GDM1 (cell line): Measurements from ENCODE around the gene NUDT13.

ENCODE experiments used
- DNase-seq: peaks from one replicate; lab custom pipeline; 2025; lab: John Stamatoyannopoulos, UW

Gene NUDT13

GRCh38 chr10:73110345-73110849, at the start of gene NUDT13:
NUDT13 (plus strand) TSS chr10:73110455; CDS start chr10:73114366, 3,911 bp downstream.
- DNase-seq = peak; percentile 79

GRCh38 chr10:73060738-73061635, 49.3 kb upstream of the NUDT13 start:
- DNase-seq = peak; percentile 21

- DNase-seq = no peak
Measured at GRCh38 chr10:73061743-73062142, 48.5 kb upstream of the NUDT13 start.

GRCh38 chr10:73065441-73065840, 44.8 kb upstream of the NUDT13 start:
- DNase-seq = no peak

GRCh38 chr10:73073627-73074026, 36.6 kb upstream of the NUDT13 start:
- DNase-seq = no peak

- DNase-seq = no peak
Measured at GRCh38 chr10:73075829-73076228, 34.4 kb upstream of the NUDT13 start.

- DNase-seq = no peak
Measured at GRCh38 chr10:73076360-73077183, 33.7 kb upstream of the NUDT13 start.

- DNase-seq = no peak
Measured at GRCh38 chr10:73079779-73080541, 30.3 kb upstream of the NUDT13 start.

- no peak for DNase-seq
Measured at GRCh38 chr10:73083221-73083620, 27.0 kb upstream of the NUDT13 start.

- no peak for DNase-seq
Measured at GRCh38 chr10:73084209-73084608, 26.0 kb upstream of the NUDT13 start.

GRCh38 chr10:73086816-73087215, 23.4 kb upstream of the NUDT13 start:
- DNase-seq = no peak

- DNase-seq = no peak
Measured at GRCh38 chr10:73088304-73088703, 22.0 kb upstream of the NUDT13 start.

- no peak for DNase-seq
Measured at GRCh38 chr10:73092830-73093229, 17.4 kb upstream of the NUDT13 start.

GRCh38 chr10:73093922-73094850, 16.1 kb upstream of the NUDT13 start:
- no peak for DNase-seq

- no peak for DNase-seq
Measured at GRCh38 chr10:73094986-73095480, 15.2 kb upstream of the NUDT13 start.

- no peak for DNase-seq
Measured at GRCh38 chr10:73095481-73096021, 14.7 kb upstream of the NUDT13 start.

GRCh38 chr10:73096041-73096448, 14.2 kb upstream of the NUDT13 start:
- peak; percentile 33 for DNase-seq

- DNase-seq = peak; percentile 99
Measured at GRCh38 chr10:73096449-73097304, 13.6 kb upstream of the NUDT13 start, which contains the start of gene P4HA1. P4HA1 (minus strand) TSS chr10:73096866; CDS start chr10:73074883, 21,983 bp downstream.

- DNase-seq = no peak
Measured at GRCh38 chr10:73097305-73097670, 13.0 kb upstream of the NUDT13 start.
